ENCODE measurements around the gene REEP6. TPM values are rescaled to one million over a fixed set of nuclear protein-coding genes. Genes with fewer than 3 reads are reported as not detected.

REEP6 gene
- polyA plus RNA-seq, 1 of the 3 experiments (the other 2 are of a cell fraction): 9.1 TPM

DNA sequence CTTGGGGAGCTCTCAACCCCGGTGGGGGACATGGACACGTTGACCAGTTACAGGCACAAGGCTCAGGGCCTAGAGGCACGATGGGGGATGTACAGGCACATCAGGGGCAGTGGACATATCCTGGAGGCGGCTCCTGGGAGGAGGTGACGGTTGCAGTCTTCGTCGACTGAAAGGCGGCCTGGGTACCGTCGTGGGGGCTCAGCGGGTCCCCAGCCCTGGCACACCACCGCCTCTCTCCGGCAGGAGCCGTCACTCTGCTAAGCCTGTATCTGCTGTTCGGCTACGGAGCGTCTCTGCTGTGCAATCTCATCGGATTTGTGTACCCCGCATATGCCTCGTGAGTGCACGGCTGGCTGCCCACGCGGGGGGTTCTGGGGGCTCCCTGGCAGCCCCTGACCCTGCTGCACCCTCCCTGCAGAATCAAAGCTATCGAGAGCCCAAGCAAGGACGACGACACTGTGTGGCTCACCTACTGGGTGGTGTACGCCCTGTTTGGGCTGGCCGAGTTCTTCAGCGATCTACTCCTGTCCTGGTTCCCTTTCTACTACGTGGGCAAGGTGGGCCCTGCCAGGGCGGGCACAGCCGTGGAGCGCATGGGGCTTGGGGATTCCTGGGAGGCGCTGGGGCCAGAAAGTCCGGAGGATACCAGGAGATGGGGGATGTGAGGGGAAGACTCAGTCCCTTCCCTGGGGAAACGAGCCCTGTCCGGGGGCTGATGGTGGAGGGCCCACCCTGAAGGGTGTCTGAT lies 4.2 kb downstream of the REEP6 start:
- H3F3A ChIP-seq (replicated peaks; ENCODE audit: insufficient read depth): no peaks in the 10 kb centered on the region
- no peak for DNase-seq
- no peaks in the 10 kb centered on the region for H3K9me2 ChIP-seq
- CTCF ChIA-PET: interaction anchor here (0.8 kb wide), 1 partner anchor 8 kb away, joined by 5 read pairs; no protein-coding TSS in a partner anchor
- H3K9ac ChIP-seq: no peak overlapping the region
- 80% methylated on average over 28 of the region's 37 CpGs for WGBS (ENCODE audit: low lambda C conversion rate)
- H3K4me3 ChIP-seq (ENCODE audit: low read depth in 2 of 2, low read length in 1 of 2): no peak overlapping the region
- TF ChIP-seq TCF12 (IDR thresholded peaks at IDR 0.05) (no peak), GABPA (IDR thresholded peaks at IDR 0.05; ENCODE audit: low read depth) (no peak), RCOR1 (IDR thresholded peaks at IDR 0.05; ENCODE audit: low read length) (no peak), YY1 (IDR thresholded peaks at IDR 0.05; ENCODE audit: low read depth) (no peak), ELF1 (IDR thresholded peaks at IDR 0.05) (no peak), RAD21 (IDR thresholded peaks at IDR 0.05; ENCODE audit: low read length) (no peak), TAF1 (IDR thresholded peaks at IDR 0.05; ENCODE audit: borderline replicate concordance, low read depth, low read length) (no peak), MEF2A (IDR thresholded peaks at IDR 0.05; ENCODE audit: borderline replicate concordance, low read depth) (no peak), EZH2phosphoT487 (IDR thresholded peaks at IDR 0.05; ENCODE audit: borderline replicate concordance, low read depth) (no peak), NRF1 (IDR thresholded peaks at IDR 0.05; ENCODE audit: low read depth, low read length) (no peak), FOXM1 (IDR thresholded peaks at IDR 0.05; ENCODE audit: low read depth) (no peak)
- TF ChIP-seq, protein P1, sequence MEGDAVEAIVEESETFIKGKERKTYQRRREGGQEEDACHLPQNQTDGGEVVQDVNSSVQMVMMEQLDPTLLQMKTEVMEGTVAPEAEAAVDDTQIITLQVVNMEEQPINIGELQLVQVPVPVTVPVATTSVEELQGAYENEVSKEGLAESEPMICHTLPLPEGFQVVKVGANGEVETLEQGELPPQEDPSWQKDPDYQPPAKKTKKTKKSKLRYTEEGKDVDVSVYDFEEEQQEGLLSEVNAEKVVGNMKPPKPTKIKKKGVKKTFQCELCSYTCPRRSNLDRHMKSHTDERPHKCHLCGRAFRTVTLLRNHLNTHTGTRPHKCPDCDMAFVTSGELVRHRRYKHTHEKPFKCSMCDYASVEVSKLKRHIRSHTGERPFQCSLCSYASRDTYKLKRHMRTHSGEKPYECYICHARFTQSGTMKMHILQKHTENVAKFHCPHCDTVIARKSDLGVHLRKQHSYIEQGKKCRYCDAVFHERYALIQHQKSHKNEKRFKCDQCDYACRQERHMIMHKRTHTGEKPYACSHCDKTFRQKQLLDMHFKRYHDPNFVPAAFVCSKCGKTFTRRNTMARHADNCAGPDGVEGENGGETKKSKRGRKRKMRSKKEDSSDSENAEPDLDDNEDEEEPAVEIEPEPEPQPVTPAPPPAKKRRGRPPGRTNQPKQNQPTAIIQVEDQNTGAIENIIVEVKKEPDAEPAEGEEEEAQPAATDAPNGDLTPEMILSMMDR (IDR thresholded peaks at IDR 0.05): no peak
- TF ChIP-seq, protein P2, sequence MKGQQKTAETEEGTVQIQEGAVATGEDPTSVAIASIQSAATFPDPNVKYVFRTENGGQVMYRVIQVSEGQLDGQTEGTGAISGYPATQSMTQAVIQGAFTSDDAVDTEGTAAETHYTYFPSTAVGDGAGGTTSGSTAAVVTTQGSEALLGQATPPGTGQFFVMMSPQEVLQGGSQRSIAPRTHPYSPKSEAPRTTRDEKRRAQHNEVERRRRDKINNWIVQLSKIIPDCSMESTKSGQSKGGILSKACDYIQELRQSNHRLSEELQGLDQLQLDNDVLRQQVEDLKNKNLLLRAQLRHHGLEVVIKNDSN (IDR thresholded peaks at IDR 0.05; ENCODE audit: borderline replicate concordance, low read depth): no peak
- POLR2A ChIA-PET: no interaction called here
- H4K20me1 ChIP-seq (ENCODE audit: insufficient read depth): no peaks in the 10 kb centered on the region
- no peak overlapping the region for H2AFZ ChIP-seq (ENCODE audit: low read depth)
- no peaks in the 10 kb centered on the region for H3K27me3 ChIP-seq (ENCODE audit: insufficient read depth)
- peaks cover 0 to 11% of the 10 kb centered on the region in 2 experiments; a peak in 1 of 4 replicates for H3K4me1 ChIP-seq (ENCODE audit: control insufficient read depth in 1 of 2, insufficient read depth in 2 of 2, low read depth in 1 of 2, low read length in 1 of 2)
- H3K36me3 ChIP-seq (replicated peaks in 1 of 2; ENCODE audit: control insufficient read depth in 1 of 2, insufficient read depth in 2 of 2, low read length in 1 of 2): no peaks in the 10 kb centered on the region
- no peaks in the 10 kb centered on the region for H3K9me3 ChIP-seq
- no peak overlapping the region for H3K27ac ChIP-seq (ENCODE audit: low read depth in 2 of 2, low read length in 1 of 2)
- no peaks in the 10 kb centered on the region for H3K79me2 ChIP-seq (ENCODE audit: insufficient read depth)
- no peak overlapping the region for H3K4me2 ChIP-seq

DNA sequence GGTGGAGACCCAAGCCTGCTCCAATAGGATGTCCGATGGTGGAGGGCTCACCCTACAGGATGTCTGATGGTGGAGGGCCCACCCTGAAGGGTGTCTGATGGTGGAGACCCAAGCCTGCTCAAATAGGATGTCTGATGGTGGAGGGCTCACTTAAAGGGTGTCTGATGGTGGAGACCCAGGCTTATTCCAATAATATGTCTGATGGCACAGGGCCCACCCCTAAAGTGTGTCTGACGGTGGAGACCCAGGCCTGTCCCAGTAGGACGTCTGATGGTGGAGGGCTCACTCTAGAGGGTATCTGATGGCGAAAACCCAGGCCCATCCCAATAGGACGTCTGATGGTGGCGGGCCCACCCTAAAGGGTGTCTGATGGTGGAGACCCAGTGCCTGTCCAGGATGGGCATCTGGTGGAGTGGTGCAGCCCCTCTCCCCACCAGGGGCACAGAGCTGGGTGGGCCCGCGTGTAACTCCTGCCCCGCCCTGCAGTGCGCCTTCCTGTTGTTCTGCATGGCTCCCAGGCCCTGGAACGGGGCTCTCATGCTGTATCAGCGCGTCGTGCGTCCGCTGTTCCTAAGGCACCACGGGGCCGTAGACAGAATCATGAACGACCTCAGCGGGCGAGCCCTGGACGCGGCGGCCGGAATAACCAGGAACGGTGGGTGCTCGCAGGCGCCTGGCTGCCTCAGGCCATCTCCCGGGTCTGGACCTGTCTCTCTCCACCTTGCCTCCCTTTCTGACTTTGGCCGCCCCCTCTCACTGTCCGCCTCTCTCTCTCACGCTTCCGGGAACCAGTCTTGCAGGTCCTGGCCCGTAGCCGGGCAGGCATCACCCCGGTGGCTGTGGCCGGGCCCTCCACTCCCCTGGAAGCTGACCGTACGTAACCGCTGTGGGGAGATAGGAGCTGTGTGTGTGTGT lies 5.1 kb downstream of the REEP6 start:
- no peak overlapping the region for H3K4me2 ChIP-seq
- ChIA-PET POLR2A (no interaction called here), CTCF (no interaction called here)
- H3K79me2 ChIP-seq (ENCODE audit: insufficient read depth): no peaks in the 10 kb centered on the region
- no peak overlapping the region for H3K4me3 ChIP-seq (ENCODE audit: low read depth in 2 of 2, low read length in 1 of 2)
- H3K9ac ChIP-seq: no peak overlapping the region
- H3K36me3 ChIP-seq (replicated peaks in 1 of 2; ENCODE audit: control insufficient read depth in 1 of 2, insufficient read depth in 2 of 2, low read length in 1 of 2): no peaks in the 10 kb centered on the region
- H4K20me1 ChIP-seq (ENCODE audit: insufficient read depth): no peaks in the 10 kb centered on the region
- peaks cover 0 to 11% of the 10 kb centered on the region in 2 experiments; a peak in 1 of 4 replicates for H3K4me1 ChIP-seq (ENCODE audit: control insufficient read depth in 1 of 2, insufficient read depth in 2 of 2, low read depth in 1 of 2, low read length in 1 of 2)
- no peaks in the 10 kb centered on the region for H3K9me2 ChIP-seq
- H3K9me3 ChIP-seq: no peaks in the 10 kb centered on the region
- no peak for DNase-seq
- no peaks in the 10 kb centered on the region for H3K27me3 ChIP-seq (ENCODE audit: insufficient read depth)
- H2AFZ ChIP-seq (ENCODE audit: low read depth): no peak overlapping the region
- H3K27ac ChIP-seq (ENCODE audit: low read depth in 2 of 2, low read length in 1 of 2): no peak overlapping the region
- peaks cover under 1% of the 10 kb centered on the region for H3F3A ChIP-seq (replicated peaks; ENCODE audit: insufficient read depth)
- WGBS (ENCODE audit: low lambda C conversion rate): 92% methylated on average over 34 of the region's 40 CpGs
- no peak for TF ChIP-seq RAD21 (IDR thresholded peaks at IDR 0.05; ENCODE audit: low read length)
- no peak for TF ChIP-seq RCOR1 (IDR thresholded peaks at IDR 0.05; ENCODE audit: low read length)
- no peak for TF ChIP-seq TEAD4 (IDR thresholded peaks at IDR 0.05; ENCODE audit: borderline replicate concordance, insufficient read depth)
- no peak for TF ChIP-seq FOXM1 (IDR thresholded peaks at IDR 0.05; ENCODE audit: low read depth)
- TF ChIP-seq, protein P2 (IDR thresholded peaks at IDR 0.05; ENCODE audit: borderline replicate concordance, low read depth): no peak
- TF ChIP-seq YY1 (IDR thresholded peaks at IDR 0.05; ENCODE audit: low read depth): no peak
- TF ChIP-seq GATA2 (CRISPR knock-in tag; IDR thresholded peaks at IDR 0.05): no peak
- TF ChIP-seq FOSL2 (IDR thresholded peaks at IDR 0.05; ENCODE audit: borderline replicate concordance, low read depth): no peak
- TF ChIP-seq, protein P3, sequence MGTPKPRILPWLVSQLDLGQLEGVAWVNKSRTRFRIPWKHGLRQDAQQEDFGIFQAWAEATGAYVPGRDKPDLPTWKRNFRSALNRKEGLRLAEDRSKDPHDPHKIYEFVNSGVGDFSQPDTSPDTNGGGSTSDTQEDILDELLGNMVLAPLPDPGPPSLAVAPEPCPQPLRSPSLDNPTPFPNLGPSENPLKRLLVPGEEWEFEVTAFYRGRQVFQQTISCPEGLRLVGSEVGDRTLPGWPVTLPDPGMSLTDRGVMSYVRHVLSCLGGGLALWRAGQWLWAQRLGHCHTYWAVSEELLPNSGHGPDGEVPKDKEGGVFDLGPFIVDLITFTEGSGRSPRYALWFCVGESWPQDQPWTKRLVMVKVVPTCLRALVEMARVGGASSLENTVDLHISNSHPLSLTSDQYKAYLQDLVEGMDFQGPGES (IDR thresholded peaks at IDR 0.05; ENCODE audit: low read depth, low read length): no peak

Measured in SK-N-SH (cell line).